ENCODE data around the gene PDE11A.

The PDE11A gene

GRCh38 chr2:177675350-177675821, 397.2 kb downstream of the PDE11A start:
- in situ Hi-C loops (cut with MboI; ENCODE audit: low sequenced_read_pairs) = no loop called here

- in situ Hi-C loops (cut with MboI; ENCODE audit: low sequenced_read_pairs) = no loop called here
Measured at GRCh38 chr2:177673602-177674595, 398.7 kb downstream of the PDE11A start.

GRCh38 chr2:177671662-177672061, 400.9 kb downstream of the PDE11A start:
- in situ Hi-C loops (cut with MboI; ENCODE audit: low sequenced_read_pairs) = no loop called here

GRCh38 chr2:177670791-177671535, 401.6 kb downstream of the PDE11A start:
- in situ Hi-C loops (cut with MboI; ENCODE audit: low sequenced_read_pairs) = no loop called here

- in situ Hi-C loops (cut with MboI; ENCODE audit: low sequenced_read_pairs) = no loop called here
Measured at GRCh38 chr2:177669625-177670330, 402.8 kb downstream of the PDE11A start.

- in situ Hi-C loops (cut with MboI; ENCODE audit: low sequenced_read_pairs) = no loop called here
Measured at GRCh38 chr2:177669201-177669600, 403.4 kb downstream of the PDE11A start.

GRCh38 chr2:177668617-177669016, 404.0 kb downstream of the PDE11A start:
- in situ Hi-C loops (cut with MboI; ENCODE audit: low sequenced_read_pairs) = no loop called here

GRCh38 chr2:177667626-177668025, 405.0 kb downstream of the PDE11A start:
- in situ Hi-C loops (cut with MboI; ENCODE audit: low sequenced_read_pairs) = no loop called here

GRCh38 chr2:177666408-177666807, 406.2 kb downstream of the PDE11A start:
- in situ Hi-C loops (cut with MboI; ENCODE audit: low sequenced_read_pairs) = no loop called here

GRCh38 chr2:177665948-177666347, 406.6 kb downstream of the PDE11A start:
- in situ Hi-C loops (cut with MboI; ENCODE audit: low sequenced_read_pairs) = no loop called here

GRCh38 chr2:177665328-177665727, 407.2 kb downstream of the PDE11A start:
- in situ Hi-C loops (cut with MboI; ENCODE audit: low sequenced_read_pairs) = no loop called here

- in situ Hi-C loops (cut with MboI; ENCODE audit: low sequenced_read_pairs) = no loop called here
Measured at GRCh38 chr2:177662895-177663294, 409.7 kb downstream of the PDE11A start.

GRCh38 chr2:177660742-177661141, 411.8 kb downstream of the PDE11A start:
- in situ Hi-C loops (cut with MboI; ENCODE audit: low sequenced_read_pairs) = no loop called here

GRCh38 chr2:177658309-177658708, 414.3 kb downstream of the PDE11A start:
- in situ Hi-C loops (cut with MboI; ENCODE audit: low sequenced_read_pairs) = no loop called here

GRCh38 chr2:177651833-177652232, 420.7 kb downstream of the PDE11A start:
- in situ Hi-C loops (cut with MboI; ENCODE audit: low sequenced_read_pairs) = no loop called here

GRCh38 chr2:177649568-177650518, 422.7 kb downstream of the PDE11A start:
- in situ Hi-C loops (cut with MboI; ENCODE audit: low sequenced_read_pairs) = no loop called here

GRCh38 chr2:177646791-177647190, 425.8 kb downstream of the PDE11A start:
- in situ Hi-C loops (cut with MboI; ENCODE audit: low sequenced_read_pairs) = no loop called here

GRCh38 chr2:177646241-177646640, 426.3 kb downstream of the PDE11A start:
- in situ Hi-C loops (cut with MboI; ENCODE audit: low sequenced_read_pairs) = no loop called here

- in situ Hi-C loops (cut with MboI; ENCODE audit: low sequenced_read_pairs) = no loop called here
Measured at GRCh38 chr2:177641331-177641730, 431.2 kb downstream of the PDE11A start.

- in situ Hi-C loops (cut with MboI; ENCODE audit: low sequenced_read_pairs) = no loop called here
Measured at GRCh38 chr2:177640423-177640822, 432.2 kb downstream of the PDE11A start.
